RWPE1 (cell line): ENCODE measurements around the gene LDLRAD4.

Experiments used
- CTCF ChIA-PET: fragments of 350-600 bp; sonication (Branson Sonifier 250); formaldehyde crosslinking; extraction: SDS; loops from one replicate; lab custom pipeline; 2021; lab: Yijun Ruan, JAX
- POLR2A ChIA-PET: fragments of 400-600 bp; formaldehyde crosslinking; extraction: SDS; loops from one replicate; lab custom pipeline; 2020; ENCODE audit warnings: antibody characterized with exemption; ENCODE audit not compliant: low non-redundant PET; lab: Yijun Ruan, JAX
- DNase-seq: peaks from one replicate; pipeline ENCODE4 v3.0.0; 2012; ENCODE audit warnings: low spot score
- H3K27ac ChIP-seq: fragments of 450-650 bp; 2 replicates; pipeline ENCODE4 v1.5.1; 2017
- TF ChIP-seq, protein P1 (sequence below): fragments of 450-650 bp; conservative IDR thresholded peaks from 2 replicates; pipeline ENCODE4 v1.5.1; 2017; ENCODE audit warnings: low read depth, mild to moderate bottlenecking

The LDLRAD4 gene

DNA sequence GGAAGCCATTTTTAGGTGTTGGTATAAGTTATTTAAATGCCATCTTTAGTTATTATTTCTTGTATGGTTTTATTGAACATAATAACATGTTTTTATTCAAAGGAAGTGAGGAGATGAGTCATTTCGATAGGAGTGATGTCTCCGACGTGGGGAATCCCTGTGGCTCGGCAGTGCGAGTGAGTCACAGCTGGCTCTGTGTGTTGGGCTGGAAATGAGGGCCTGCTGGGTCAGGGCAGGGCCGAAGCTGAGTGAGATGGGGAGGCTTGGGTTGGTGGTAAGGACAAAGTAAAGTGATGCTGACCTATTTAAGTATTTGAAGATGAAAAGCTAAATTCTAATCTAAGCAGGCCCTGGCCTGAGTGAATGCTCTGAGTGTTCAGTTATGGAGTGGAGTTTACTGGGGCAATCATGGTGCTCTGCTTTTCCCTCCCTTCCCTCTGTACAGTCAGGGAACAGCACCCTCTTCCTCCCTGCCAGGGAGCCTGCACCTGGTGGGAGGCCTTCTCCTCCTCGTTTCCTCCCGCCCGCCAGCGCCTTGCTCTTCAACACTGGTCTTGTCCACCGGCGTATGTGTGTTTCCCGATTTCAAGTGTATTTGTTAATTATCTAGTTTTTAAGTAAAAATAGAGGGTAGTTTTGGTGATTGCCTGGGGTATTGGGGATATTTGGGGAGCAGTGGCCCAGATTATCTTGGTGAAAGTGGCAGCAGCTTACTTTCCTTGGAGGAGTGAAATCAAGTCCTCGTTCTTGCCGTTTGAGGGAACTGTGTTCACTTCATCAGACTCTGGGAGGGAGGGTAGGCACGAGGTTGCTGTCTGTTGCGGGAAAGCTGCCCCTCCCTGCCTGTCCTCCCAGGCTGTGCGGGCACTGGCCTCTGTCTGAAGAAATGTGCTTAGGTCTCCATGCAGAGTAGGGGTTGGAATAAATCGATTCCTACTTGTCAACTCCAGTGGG, 157.0 kb downstream of the LDLRAD4 start:
- ChIA-PET CTCF (interaction anchor here (0.6 kb wide), 1 partner anchor 1337 kb away, joined by 3 read pairs; no protein-coding TSS in a partner anchor), POLR2A (no interaction called here)
- peak overlapping the region; percentile 51; the same call in 1 of the 2 replicates for H3K27ac ChIP-seq
- TF ChIP-seq, protein P1, sequence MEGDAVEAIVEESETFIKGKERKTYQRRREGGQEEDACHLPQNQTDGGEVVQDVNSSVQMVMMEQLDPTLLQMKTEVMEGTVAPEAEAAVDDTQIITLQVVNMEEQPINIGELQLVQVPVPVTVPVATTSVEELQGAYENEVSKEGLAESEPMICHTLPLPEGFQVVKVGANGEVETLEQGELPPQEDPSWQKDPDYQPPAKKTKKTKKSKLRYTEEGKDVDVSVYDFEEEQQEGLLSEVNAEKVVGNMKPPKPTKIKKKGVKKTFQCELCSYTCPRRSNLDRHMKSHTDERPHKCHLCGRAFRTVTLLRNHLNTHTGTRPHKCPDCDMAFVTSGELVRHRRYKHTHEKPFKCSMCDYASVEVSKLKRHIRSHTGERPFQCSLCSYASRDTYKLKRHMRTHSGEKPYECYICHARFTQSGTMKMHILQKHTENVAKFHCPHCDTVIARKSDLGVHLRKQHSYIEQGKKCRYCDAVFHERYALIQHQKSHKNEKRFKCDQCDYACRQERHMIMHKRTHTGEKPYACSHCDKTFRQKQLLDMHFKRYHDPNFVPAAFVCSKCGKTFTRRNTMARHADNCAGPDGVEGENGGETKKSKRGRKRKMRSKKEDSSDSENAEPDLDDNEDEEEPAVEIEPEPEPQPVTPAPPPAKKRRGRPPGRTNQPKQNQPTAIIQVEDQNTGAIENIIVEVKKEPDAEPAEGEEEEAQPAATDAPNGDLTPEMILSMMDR: no peak
- peak; percentile 90 for DNase-seq

- TF ChIP-seq, protein P1: no peak
- no peak for DNase-seq
- no peak overlapping the region for H3K27ac ChIP-seq
- POLR2A ChIA-PET: no interaction called here
- CTCF ChIA-PET: no interaction called here
Measured at GRCh38 chr18:13376298-13376840, 157.8 kb downstream of the LDLRAD4 start.

DNA sequence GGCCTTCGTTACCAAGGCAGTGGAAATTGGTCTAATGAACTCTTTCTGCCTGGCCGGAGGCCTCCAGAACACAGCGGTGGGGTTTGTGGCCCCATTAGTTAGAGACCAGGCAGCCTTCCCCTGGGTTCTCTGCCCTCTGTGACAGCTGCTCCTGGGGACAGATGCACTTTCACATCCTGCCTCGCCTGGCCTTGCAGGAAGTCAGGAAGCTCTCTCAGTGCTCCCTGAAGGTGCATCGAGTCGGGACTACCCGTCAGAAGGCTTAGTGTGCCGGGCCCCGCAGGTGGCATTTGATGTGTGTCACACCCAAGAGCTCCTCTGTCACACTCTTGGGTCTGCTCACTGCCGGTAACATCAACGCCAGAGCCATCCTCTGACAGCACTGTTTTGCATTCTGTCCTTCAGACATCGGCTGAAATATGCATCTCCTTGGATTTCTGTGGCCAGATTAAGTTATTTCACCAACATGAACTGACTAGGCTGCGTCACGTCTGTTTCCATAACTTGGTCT, 158.3 kb downstream of the LDLRAD4 start:
- CTCF ChIA-PET: interaction anchor here (0.6 kb wide), 1 partner anchor 427 kb away, joined by 3 read pairs; no protein-coding TSS in a partner anchor
- no peak overlapping the region for H3K27ac ChIP-seq
- POLR2A ChIA-PET: no interaction called here
- TF ChIP-seq, protein P1: no peak
- DNase-seq: no peak

DNA sequence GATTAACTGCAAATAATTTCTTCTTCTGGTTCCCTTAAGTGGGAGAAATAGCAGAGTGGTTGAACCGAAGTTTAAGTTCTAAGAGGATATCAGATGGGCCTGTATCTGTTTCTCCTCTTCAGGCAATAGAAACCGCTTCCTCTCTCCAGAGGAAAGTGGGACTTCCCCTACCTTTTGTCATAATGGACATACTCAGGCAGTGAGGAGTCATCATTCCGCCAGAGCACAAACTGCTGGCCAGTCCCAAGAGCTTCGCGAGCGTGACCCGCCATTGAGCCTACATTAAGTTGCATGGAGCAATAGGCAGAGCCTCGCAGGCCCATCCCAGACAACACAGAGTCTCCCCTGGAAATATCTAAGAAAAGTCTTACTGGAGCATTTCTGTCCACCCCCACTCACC, 158.9 kb downstream of the LDLRAD4 start:
- no peak for DNase-seq
- CTCF ChIA-PET: interaction anchor here (0.6 kb wide), 1 partner anchor 427 kb away, joined by 3 read pairs; no protein-coding TSS in a partner anchor
- POLR2A ChIA-PET: no interaction called here
- TF ChIP-seq, protein P1: no peak
- H3K27ac ChIP-seq: no peak overlapping the region

GRCh38 chr18:13378150-13378549, 159.6 kb downstream of the LDLRAD4 start:
- TF ChIP-seq, protein P1: no peak
- no peak overlapping the region for H3K27ac ChIP-seq
- ChIA-PET CTCF (no interaction called here), POLR2A (no interaction called here)
- DNase-seq: no peak

- no peak overlapping the region for H3K27ac ChIP-seq
- CTCF ChIA-PET: no interaction called here
- TF ChIP-seq, protein P1: no peak
- POLR2A ChIA-PET: no interaction called here
- no peak for DNase-seq
Measured at GRCh38 chr18:13379062-13379865, 160.7 kb downstream of the LDLRAD4 start.
